GM19468 (cell line): ENCODE measurements around the gene ARSH.
"Not testable (repeated sequence)": the region's sequence is repeated elsewhere in the genome, so short reads cannot be mapped to it uniquely, and the experiment has no call there.

Source experiments
- ATAC-seq: cut with Tn5 transposase; IDR thresholded peaks from one replicate; pipeline ENCODE4 v1.9.1; 2021; ENCODE audit warnings: mild to moderate bottlenecking, moderate library complexity, moderate number of reproducible peaks; ENCODE audit not compliant: unreplicated experiment; ENCODE audit errors: extremely low read depth

The ARSH gene

GRCh38 chrX:3006495-3006894, at the start of gene ARSH:
Gene ARSH (plus strand): TSS chrX:3006546. CDS start chrX:3006613, 67 bp downstream.
- ATAC-seq: no peak

GRCh38 chrX:2958199-2958598, 48.1 kb upstream of the ARSH start:
- ATAC-seq: no peak

- no peak for ATAC-seq
These were observed 45.4 kb upstream of the ARSH start for GRCh38 chrX:2960861-2961515.

- ATAC-seq: no peak
These were observed 44.0 kb upstream of the ARSH start for GRCh38 chrX:2962381-2962780.

- not testable (repeated sequence) for ATAC-seq
These were observed 42.9 kb upstream of the ARSH start for GRCh38 chrX:2963449-2963848.

- not testable (repeated sequence) for ATAC-seq
These were observed 42.2 kb upstream of the ARSH start for GRCh38 chrX:2963992-2964794.

GRCh38 chrX:2965965-2966364, 40.4 kb upstream of the ARSH start:
- ATAC-seq: no peak

GRCh38 chrX:2967012-2967411, 39.3 kb upstream of the ARSH start:
- ATAC-seq: no peak

GRCh38 chrX:2967584-2967983, 38.8 kb upstream of the ARSH start:
- ATAC-seq: no peak

GRCh38 chrX:2967998-2968909, 38.1 kb upstream of the ARSH start:
- no peak for ATAC-seq

GRCh38 chrX:2969021-2969420, 37.3 kb upstream of the ARSH start:
- ATAC-seq: no peak

GRCh38 chrX:2972391-2972790, 34.0 kb upstream of the ARSH start:
- ATAC-seq: no peak

- no peak for ATAC-seq
These were observed 31.4 kb upstream of the ARSH start for GRCh38 chrX:2974961-2975360.

- not testable (repeated sequence) for ATAC-seq
These were observed 27.7 kb upstream of the ARSH start for GRCh38 chrX:2978639-2979038.

GRCh38 chrX:2984342-2984741, 22.0 kb upstream of the ARSH start:
- no peak for ATAC-seq

- ATAC-seq: no peak
These were observed 16.8 kb upstream of the ARSH start for GRCh38 chrX:2989565-2989964.

- ATAC-seq: no peak
These were observed 4.2 kb downstream of the ARSH start for GRCh38 chrX:3010532-3010931.

GRCh38 chrX:3017492-3017891, 11.1 kb downstream of the ARSH start:
- ATAC-seq: no peak

- ATAC-seq: no peak
These were observed 17.8 kb downstream of the ARSH start for GRCh38 chrX:3024176-3024575.

GRCh38 chrX:3026074-3026815, 19.9 kb downstream of the ARSH start:
- ATAC-seq: no peak
